ENCODE results near the gene LTA4H.

Gene LTA4H

DNA sequence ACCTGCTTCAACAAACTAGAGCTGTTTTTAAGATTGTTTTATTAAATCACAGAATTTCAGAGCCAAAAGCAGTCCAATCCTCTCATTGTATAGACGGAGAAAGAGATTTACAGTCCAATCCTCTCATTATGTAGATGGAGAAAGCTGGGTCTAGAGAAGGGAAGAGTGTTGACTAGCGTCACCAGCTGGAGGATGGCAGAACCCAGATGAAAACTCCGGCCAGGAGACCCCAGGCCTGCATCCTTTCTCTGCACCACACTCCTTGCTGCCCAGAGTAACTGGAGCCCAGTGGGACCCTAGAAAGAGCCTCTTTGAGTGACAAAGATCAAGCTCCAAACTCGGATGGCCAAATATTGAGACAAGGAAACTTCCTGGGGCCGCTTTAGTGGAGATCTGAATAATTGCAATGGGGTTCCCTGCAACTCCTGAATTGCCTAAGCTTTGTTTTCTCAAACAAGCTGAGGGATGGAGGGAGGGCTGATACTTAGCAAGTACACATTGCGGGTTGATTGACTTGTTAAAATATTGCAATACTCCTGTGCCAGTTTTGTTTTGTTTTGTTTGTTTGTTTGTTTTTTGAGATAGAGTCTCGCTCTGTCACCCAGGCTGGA is 79.7 kb downstream of the LTA4H start:
- Histone ChIP-seq H3K4me1 (ENCODE audit: control insufficient read depth, insufficient read depth, low read length) (peaks cover 3% of the 10 kb centered on the region; the same call in 1 of the 2 replicates), H3K36me3 (ENCODE audit: control insufficient read depth in 2 of 2, insufficient read depth in 1 of 2, low read length in 2 of 2) (no peaks in the 10 kb centered on the region), H3K4me3 (ENCODE audit: low read depth, low read length) (no peak overlapping the region), H3K9me3 (ENCODE audit: control insufficient read depth, insufficient read depth, low read depth, low read length) (no peaks in the 10 kb centered on the region), H3K27ac (ENCODE audit: extremely low read depth, low read depth, low read length) (no peak overlapping the region)
- ChIA-PET POLR2A (no interaction called here), CTCF (interaction anchor here (0.6 to 5.4 kb wide), 4 partner anchors 13 to 120 kb away, joined by 3 to 19 read pairs (median 12); partner anchors contain the start of genes AMDHD1 and CCDC38)
- no peak for TF ChIP-seq ZNF366 (tag by site-specific recombination; conservative IDR thresholded peaks at IDR 0.05)
- no peak for TF ChIP-seq RBAK (tag by site-specific recombination; IDR thresholded peaks at IDR 0.05)
- no peak for TF ChIP-seq ZNF248 (tag by site-specific recombination; IDR thresholded peaks at IDR 0.05)
- TF ChIP-seq ZNF677 (tag by site-specific recombination; IDR thresholded peaks at IDR 0.05), result no peak
- no peak for TF ChIP-seq ZNF24 (tag by site-specific recombination; IDR thresholded peaks at IDR 0.05)
- TF ChIP-seq, protein P1, sequence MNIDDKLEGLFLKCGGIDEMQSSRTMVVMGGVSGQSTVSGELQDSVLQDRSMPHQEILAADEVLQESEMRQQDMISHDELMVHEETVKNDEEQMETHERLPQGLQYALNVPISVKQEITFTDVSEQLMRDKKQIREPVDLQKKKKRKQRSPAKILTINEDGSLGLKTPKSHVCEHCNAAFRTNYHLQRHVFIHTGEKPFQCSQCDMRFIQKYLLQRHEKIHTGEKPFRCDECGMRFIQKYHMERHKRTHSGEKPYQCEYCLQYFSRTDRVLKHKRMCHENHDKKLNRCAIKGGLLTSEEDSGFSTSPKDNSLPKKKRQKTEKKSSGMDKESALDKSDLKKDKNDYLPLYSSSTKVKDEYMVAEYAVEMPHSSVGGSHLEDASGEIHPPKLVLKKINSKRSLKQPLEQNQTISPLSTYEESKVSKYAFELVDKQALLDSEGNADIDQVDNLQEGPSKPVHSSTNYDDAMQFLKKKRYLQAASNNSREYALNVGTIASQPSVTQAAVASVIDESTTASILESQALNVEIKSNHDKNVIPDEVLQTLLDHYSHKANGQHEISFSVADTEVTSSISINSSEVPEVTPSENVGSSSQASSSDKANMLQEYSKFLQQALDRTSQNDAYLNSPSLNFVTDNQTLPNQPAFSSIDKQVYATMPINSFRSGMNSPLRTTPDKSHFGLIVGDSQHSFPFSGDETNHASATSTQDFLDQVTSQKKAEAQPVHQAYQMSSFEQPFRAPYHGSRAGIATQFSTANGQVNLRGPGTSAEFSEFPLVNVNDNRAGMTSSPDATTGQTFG (tag by site-specific recombination; IDR thresholded peaks at IDR 0.05; ENCODE audit: borderline replicate concordance), result no peak
- no peak for TF ChIP-seq ZNF394 (tag by site-specific recombination; IDR thresholded peaks at IDR 0.05; ENCODE audit: borderline replicate concordance)
- TF ChIP-seq, protein P2, sequence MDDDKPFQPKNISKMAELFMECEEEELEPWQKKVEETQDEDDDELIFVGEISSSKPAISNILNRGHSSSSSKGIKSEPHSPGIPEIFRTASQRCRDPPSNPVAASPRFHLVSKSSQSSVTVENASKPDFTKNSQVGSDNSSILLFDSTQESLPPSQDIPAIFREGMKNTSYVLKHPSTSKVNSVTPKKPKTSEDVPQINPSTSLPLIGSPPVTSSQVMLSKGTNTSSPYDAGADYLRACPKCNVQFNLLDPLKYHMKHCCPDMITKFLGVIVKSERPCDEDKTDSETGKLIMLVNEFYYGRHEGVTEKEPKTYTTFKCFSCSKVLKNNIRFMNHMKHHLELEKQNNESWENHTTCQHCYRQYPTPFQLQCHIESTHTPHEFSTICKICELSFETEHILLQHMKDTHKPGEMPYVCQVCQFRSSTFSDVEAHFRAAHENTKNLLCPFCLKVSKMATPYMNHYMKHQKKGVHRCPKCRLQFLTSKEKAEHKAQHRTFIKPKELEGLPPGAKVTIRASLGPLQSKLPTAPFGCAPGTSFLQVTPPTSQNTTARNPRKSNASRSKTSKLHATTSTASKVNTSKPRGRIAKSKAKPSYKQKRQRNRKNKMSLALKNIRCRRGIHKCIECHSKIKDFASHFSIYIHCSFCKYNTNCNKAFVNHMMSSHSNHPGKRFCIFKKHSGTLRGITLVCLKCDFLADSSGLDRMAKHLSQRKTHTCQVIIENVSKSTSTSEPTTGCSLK (tag by site-specific recombination; IDR thresholded peaks at IDR 0.05), result no peak
- no peak for TF ChIP-seq EGR2 (tag by site-specific recombination; IDR thresholded peaks at IDR 0.05; ENCODE audit: low read depth)
- TF ChIP-seq ZNF600 (tag by site-specific recombination; IDR thresholded peaks at IDR 0.05), result no peak
- TF ChIP-seq ZNF561 (tag by site-specific recombination; IDR thresholded peaks at IDR 0.05; ENCODE audit: borderline replicate concordance), result no peak
- TF ChIP-seq, protein P3, sequence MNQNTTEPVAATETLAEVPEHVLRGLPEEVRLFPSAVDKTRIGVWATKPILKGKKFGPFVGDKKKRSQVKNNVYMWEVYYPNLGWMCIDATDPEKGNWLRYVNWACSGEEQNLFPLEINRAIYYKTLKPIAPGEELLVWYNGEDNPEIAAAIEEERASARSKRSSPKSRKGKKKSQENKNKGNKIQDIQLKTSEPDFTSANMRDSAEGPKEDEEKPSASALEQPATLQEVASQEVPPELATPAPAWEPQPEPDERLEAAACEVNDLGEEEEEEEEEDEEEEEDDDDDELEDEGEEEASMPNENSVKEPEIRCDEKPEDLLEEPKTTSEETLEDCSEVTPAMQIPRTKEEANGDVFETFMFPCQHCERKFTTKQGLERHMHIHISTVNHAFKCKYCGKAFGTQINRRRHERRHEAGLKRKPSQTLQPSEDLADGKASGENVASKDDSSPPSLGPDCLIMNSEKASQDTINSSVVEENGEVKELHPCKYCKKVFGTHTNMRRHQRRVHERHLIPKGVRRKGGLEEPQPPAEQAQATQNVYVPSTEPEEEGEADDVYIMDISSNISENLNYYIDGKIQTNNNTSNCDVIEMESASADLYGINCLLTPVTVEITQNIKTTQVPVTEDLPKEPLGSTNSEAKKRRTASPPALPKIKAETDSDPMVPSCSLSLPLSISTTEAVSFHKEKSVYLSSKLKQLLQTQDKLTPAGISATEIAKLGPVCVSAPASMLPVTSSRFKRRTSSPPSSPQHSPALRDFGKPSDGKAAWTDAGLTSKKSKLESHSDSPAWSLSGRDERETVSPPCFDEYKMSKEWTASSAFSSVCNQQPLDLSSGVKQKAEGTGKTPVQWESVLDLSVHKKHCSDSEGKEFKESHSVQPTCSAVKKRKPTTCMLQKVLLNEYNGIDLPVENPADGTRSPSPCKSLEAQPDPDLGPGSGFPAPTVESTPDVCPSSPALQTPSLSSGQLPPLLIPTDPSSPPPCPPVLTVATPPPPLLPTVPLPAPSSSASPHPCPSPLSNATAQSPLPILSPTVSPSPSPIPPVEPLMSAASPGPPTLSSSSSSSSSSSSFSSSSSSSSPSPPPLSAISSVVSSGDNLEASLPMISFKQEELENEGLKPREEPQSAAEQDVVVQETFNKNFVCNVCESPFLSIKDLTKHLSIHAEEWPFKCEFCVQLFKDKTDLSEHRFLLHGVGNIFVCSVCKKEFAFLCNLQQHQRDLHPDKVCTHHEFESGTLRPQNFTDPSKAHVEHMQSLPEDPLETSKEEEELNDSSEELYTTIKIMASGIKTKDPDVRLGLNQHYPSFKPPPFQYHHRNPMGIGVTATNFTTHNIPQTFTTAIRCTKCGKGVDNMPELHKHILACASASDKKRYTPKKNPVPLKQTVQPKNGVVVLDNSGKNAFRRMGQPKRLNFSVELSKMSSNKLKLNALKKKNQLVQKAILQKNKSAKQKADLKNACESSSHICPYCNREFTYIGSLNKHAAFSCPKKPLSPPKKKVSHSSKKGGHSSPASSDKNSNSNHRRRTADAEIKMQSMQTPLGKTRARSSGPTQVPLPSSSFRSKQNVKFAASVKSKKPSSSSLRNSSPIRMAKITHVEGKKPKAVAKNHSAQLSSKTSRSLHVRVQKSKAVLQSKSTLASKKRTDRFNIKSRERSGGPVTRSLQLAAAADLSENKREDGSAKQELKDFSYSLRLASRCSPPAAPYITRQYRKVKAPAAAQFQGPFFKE (tag by site-specific recombination; IDR thresholded peaks at IDR 0.05; ENCODE audit: borderline replicate concordance), result no peak
- no peak for TF ChIP-seq ZNF404 (tag by site-specific recombination; IDR thresholded peaks at IDR 0.05)
- no peak for TF ChIP-seq ZNF16 (tag by site-specific recombination; IDR thresholded peaks at IDR 0.05; ENCODE audit: low read depth)
- no peak for TF ChIP-seq MZF1 (tag by site-specific recombination; IDR thresholded peaks at IDR 0.05; ENCODE audit: borderline replicate concordance)
- no peak for TF ChIP-seq ZNF548 (tag by site-specific recombination; IDR thresholded peaks at IDR 0.05)
- no peak for TF ChIP-seq ZBTB8A (tag by site-specific recombination; IDR thresholded peaks at IDR 0.05)
- no peak for TF ChIP-seq ZNF768 (tag by site-specific recombination; IDR thresholded peaks at IDR 0.05)

Data from HEK293 (cell line).